H9 (cell line): Measurements from ENCODE around the gene SIL1. TPM values are rescaled to one million over a fixed set of nuclear protein-coding genes. Genes with fewer than 3 reads are reported as not detected.

ENCODE experiments used
- DNase-seq: peaks from one replicate; pipeline ENCODE4 v3.0.0-alpha.2; 2017
- H2AFZ ChIP-seq: one replicate; pipeline ENCODE4 v1.6.1; 2013; ENCODE audit warnings: mild to moderate bottlenecking, low read length, control low read depth, moderate library complexity
- H2AK5ac ChIP-seq: 2 replicates; pipeline ENCODE4 v1.6.1; 2013; ENCODE audit warnings: low read length, control low read depth, mixed read lengths; ENCODE audit not compliant: insufficient read length
- H2BK120ac ChIP-seq: one replicate; pipeline ENCODE4 v1.6.1; 2013; ENCODE audit warnings: low read depth, mild to moderate bottlenecking, low read length, control low read depth, inconsistent platforms; ENCODE audit not compliant: poor library complexity, severe bottlenecking
- H2BK12ac ChIP-seq: 2 replicates; pipeline ENCODE4 v1.6.1; 2013; ENCODE audit warnings: low read length, control low read depth, mixed read lengths, low read depth; ENCODE audit not compliant: insufficient read length
- H2BK15ac ChIP-seq: 2 replicates; pipeline ENCODE4 v1.6.1; 2013; ENCODE audit warnings: low read depth, low read length, control low read depth
- H2BK20ac ChIP-seq: one replicate; pipeline ENCODE4 v1.6.1; 2013; ENCODE audit warnings: low read depth, mild to moderate bottlenecking, low read length, control low read depth, inconsistent platforms; ENCODE audit not compliant: poor library complexity, severe bottlenecking
- H2BK5ac ChIP-seq: 2 replicates; pipeline ENCODE4 v1.6.1; 2013; ENCODE audit warnings: low read length, control low read depth, mixed read lengths; ENCODE audit not compliant: insufficient read length
- H3K14ac ChIP-seq: 2 replicates; pipeline ENCODE4 v1.6.1; 2013; ENCODE audit warnings: low read length, control low read depth; ENCODE audit not compliant: insufficient read depth
- H3K18ac ChIP-seq: 2 replicates; pipeline ENCODE4 v1.6.1; 2013; ENCODE audit warnings: low read depth, mild to moderate bottlenecking, mixed read lengths, low read length, control low read depth; ENCODE audit not compliant: insufficient read length
- H3K23ac ChIP-seq: 2 replicates; pipeline ENCODE4 v1.6.1; 2013; ENCODE audit warnings: low read length, control low read depth, mixed read lengths, low read depth; ENCODE audit not compliant: insufficient read length
- H3K23me2 ChIP-seq: 2 replicates; pipeline ENCODE4 v1.6.1; 2013; ENCODE audit warnings: low read depth, mild to moderate bottlenecking, mixed read lengths, low read length, control low read depth; ENCODE audit not compliant: insufficient read length, poor library complexity, severe bottlenecking
- H3K27ac ChIP-seq: 2 replicates; pipeline ENCODE4 v1.5.1; 2013; ENCODE audit warnings: low read length, control low read depth, mixed read lengths, low read depth; ENCODE audit not compliant: insufficient read length
- H3K27me3 ChIP-seq: 2 replicates; pipeline ENCODE4 v1.6.1; 2013; ENCODE audit warnings: low read length, control low read depth, inconsistent platforms; ENCODE audit not compliant: insufficient read depth
- H3K4ac ChIP-seq: 2 replicates; pipeline ENCODE4 v1.6.1; 2013; ENCODE audit warnings: low read depth, mild to moderate bottlenecking, control low read depth, inconsistent platforms, low read length, moderate library complexity
- H3K4me1 ChIP-seq: 2 replicates; pipeline ENCODE4 v1.6.1; 2013; ENCODE audit warnings: low read length, control low read depth, inconsistent platforms; ENCODE audit not compliant: insufficient read depth
- H3K4me2 ChIP-seq: 2 replicates; pipeline ENCODE4 v1.6.1; 2013; ENCODE audit warnings: low read length, control low read depth, mixed read lengths; ENCODE audit not compliant: insufficient read length, insufficient read depth
- H3K56ac ChIP-seq: 2 replicates; pipeline ENCODE4 v1.6.1; 2013; ENCODE audit warnings: low read depth, mild to moderate bottlenecking, mixed read lengths, low read length, control low read depth; ENCODE audit not compliant: insufficient read length
- H3K79me1 ChIP-seq: 2 replicates; pipeline ENCODE4 v1.6.1; 2013; ENCODE audit warnings: low read depth, mild to moderate bottlenecking, moderate library complexity, low read length, control low read depth, inconsistent platforms; ENCODE audit not compliant: insufficient read depth, poor library complexity, severe bottlenecking
- H3K79me2 ChIP-seq: 2 replicates; pipeline ENCODE4 v1.6.1; 2013; ENCODE audit warnings: low read length, control low read depth, inconsistent platforms; ENCODE audit not compliant: insufficient read depth
- H3K9ac ChIP-seq: 2 replicates; pipeline ENCODE4 v1.6.1; 2013; ENCODE audit warnings: low read length, control low read depth, mixed read lengths; ENCODE audit not compliant: insufficient read length; ENCODE audit errors: extremely low read depth
- H3K9me3 ChIP-seq: one replicate; pipeline ENCODE4 v1.6.1; 2013; ENCODE audit warnings: low read depth, low read length, inconsistent platforms; ENCODE audit not compliant: control insufficient read depth
- H3T11ph ChIP-seq: one replicate; pipeline ENCODE4 v1.6.1; 2013; ENCODE audit warnings: mild to moderate bottlenecking, low read length, control low read depth, inconsistent platforms
- H4K20me1 ChIP-seq: one replicate; pipeline ENCODE4 v1.6.1; 2013; ENCODE audit not compliant: control insufficient read depth, insufficient read length, insufficient read depth
- H4K5ac ChIP-seq: 2 replicates; pipeline ENCODE4 v1.6.1; 2013; ENCODE audit warnings: low read depth, mild to moderate bottlenecking, mixed read lengths, low read length, control low read depth; ENCODE audit not compliant: insufficient read length
- H4K8ac ChIP-seq: replicated peaks from 2 replicates; pipeline ENCODE4 v1.6.1; 2013; ENCODE audit warnings: low read length, control low read depth, mixed read lengths, low read depth; ENCODE audit not compliant: insufficient read length
- H4K91ac ChIP-seq: 2 replicates; pipeline ENCODE4 v1.6.1; 2013; ENCODE audit warnings: low read depth, mild to moderate bottlenecking, moderate library complexity, mixed read lengths, low read length, control low read depth; ENCODE audit not compliant: insufficient read length
- H3K27ac Mint-ChIP-seq, 3 experiments: 2 replicates in 2 of 3; 3 replicates in 1 of 3; pipeline ENCODE4 v1.8.0; 2020 to 2021; ENCODE audit warnings: mixed read lengths in 3 of 3, mild to moderate bottlenecking in 1 of 3, moderate library complexity in 1 of 3
- H3K27me3 Mint-ChIP-seq: 2 replicates; pipeline ENCODE4 v1.8.0; 2021; ENCODE audit warnings: low read depth, mild to moderate bottlenecking, moderate library complexity, mixed read lengths
- H3K36me3 Mint-ChIP-seq, 3 experiments: 2 replicates in 2 of 3; 3 replicates in 1 of 3; pipeline ENCODE4 v1.8.0; 2020 to 2021; ENCODE audit warnings: low read depth in 3 of 3, mixed read lengths in 3 of 3; ENCODE audit not compliant: insufficient read depth in 1 of 3
- H3K4me1 Mint-ChIP-seq, 2 experiments: 2 replicates each; pipeline ENCODE4 v1.8.0; 2020; ENCODE audit warnings: mixed read lengths in 2 of 2
- H3K4me3 Mint-ChIP-seq, 2 experiments: 2 replicates in 1 of 2; 3 replicates in 1 of 2; pipeline ENCODE4 v1.8.0; 2020 to 2021; ENCODE audit warnings: mild to moderate bottlenecking in 2 of 2, mixed read lengths in 2 of 2, moderate library complexity in 1 of 2
- H3K9me3 Mint-ChIP-seq, 2 experiments: 2 replicates in 1 of 2; 3 replicates in 1 of 2; pipeline ENCODE4 v1.8.0; 2020; ENCODE audit warnings: mild to moderate bottlenecking in 2 of 2, mixed read lengths in 2 of 2, moderate library complexity in 1 of 2
- CTCF ChIP-seq: fragments of 200-600 bp; sonication (generic); conservative IDR thresholded peaks from 3 replicates; pipeline ENCODE4 v1.8.0; 2021; ENCODE audit warnings: antibody characterized with exemption, mild to moderate bottlenecking
- WGBS: extraction: QIAGEN DNeasy Blood & Tissue Kit; methylation state at CpG from one replicate; pipeline ENCODE4 v1.1.7; 2013; ENCODE audit warnings: missing lambda C conversion rate, low lambda C conversion rate, mixed read lengths; ENCODE audit not compliant: insufficient read length; ENCODE audit errors: extremely low coverage; 5-methylcytosine and 5-hydroxymethylcytosine counted together
- total RNA-seq: library from RNA; stranded (reverse); gene quantifications from 2 replicates; pipeline ENCODE4 v1.2.1, GENCODE V29; 2021

Gene SIL1
- total RNA-seq, 1 experiment from 2014 or later, result 10.6 TPM

- no peak overlapping the region for H3K27ac ChIP-seq
- H3K79me2 ChIP-seq, result no peaks in the 10 kb centered on the region
- H4K5ac ChIP-seq, result no peak overlapping the region
- no peaks in the 10 kb centered on the region for H3K27me3 Mint-ChIP-seq
- H4K91ac ChIP-seq, result no peak overlapping the region
- H3K56ac ChIP-seq, result no peak overlapping the region
- H3K18ac ChIP-seq, result no peak overlapping the region
- no peak overlapping the region for H3K14ac ChIP-seq
- H2BK12ac ChIP-seq, result no peak overlapping the region
- no peak overlapping the region for H2BK5ac ChIP-seq
- no peak overlapping the region for H3T11ph ChIP-seq
- no peak overlapping the region for H3K4ac ChIP-seq
- H2AK5ac ChIP-seq, result no peak overlapping the region
- peaks cover 0 to 9% of the 10 kb centered on the region in 2 experiments; a peak in 3 of 4 replicates for H3K4me1 Mint-ChIP-seq
- no peak for DNase-seq
- no peak overlapping the region for H3K23ac ChIP-seq
- H3K9me3 Mint-ChIP-seq, result no peaks in the 10 kb centered on the region
- no peak overlapping the region for H2AFZ ChIP-seq
- TF ChIP-seq CTCF, result no peak
- H3K27me3 ChIP-seq, result no peaks in the 10 kb centered on the region
- no peaks in the 10 kb centered on the region for H4K20me1 ChIP-seq
- no CpG with 5 or more reads among the region's 1 CpG for WGBS
- H3K9me3 ChIP-seq, result no peaks in the 10 kb centered on the region
- H4K8ac ChIP-seq, result no peak overlapping the region
- H3K9ac ChIP-seq, result no peak overlapping the region
- H2BK120ac ChIP-seq, result no peak overlapping the region
- H3K27ac Mint-ChIP-seq, result no peak overlapping the region
- no peaks in the 10 kb centered on the region for H3K79me1 ChIP-seq
- H2BK15ac ChIP-seq, result no peak overlapping the region
- no peak overlapping the region for H3K4me2 ChIP-seq
- no peak overlapping the region for H2BK20ac ChIP-seq
- H3K4me1 ChIP-seq, result no peaks in the 10 kb centered on the region
- no peak overlapping the region for H3K4me3 Mint-ChIP-seq
- 0 out of 7 replicates have a peak, but pooled peaks cover 0 to 2% (median 0%) of the 10 kb centered on the region in 3 experiments for H3K36me3 Mint-ChIP-seq
- H3K23me2 ChIP-seq, result no peaks in the 10 kb centered on the region
Observed at GRCh38 chr5:139185589-139185988, 12.6 kb downstream of the SIL1 start.
